Measurements from ENCODE around the gene DUSP28. TPM values are rescaled to one million over a fixed set of nuclear protein-coding genes. Genes with fewer than 3 reads are reported as not detected.

DUSP28 gene
- total and polyA plus RNA-seq, 2 of the 13 experiments (the other 11 are each of a cell fraction or from before 2014, with no cell fraction given) = 5.2 to 8.6 TPM

DNA sequence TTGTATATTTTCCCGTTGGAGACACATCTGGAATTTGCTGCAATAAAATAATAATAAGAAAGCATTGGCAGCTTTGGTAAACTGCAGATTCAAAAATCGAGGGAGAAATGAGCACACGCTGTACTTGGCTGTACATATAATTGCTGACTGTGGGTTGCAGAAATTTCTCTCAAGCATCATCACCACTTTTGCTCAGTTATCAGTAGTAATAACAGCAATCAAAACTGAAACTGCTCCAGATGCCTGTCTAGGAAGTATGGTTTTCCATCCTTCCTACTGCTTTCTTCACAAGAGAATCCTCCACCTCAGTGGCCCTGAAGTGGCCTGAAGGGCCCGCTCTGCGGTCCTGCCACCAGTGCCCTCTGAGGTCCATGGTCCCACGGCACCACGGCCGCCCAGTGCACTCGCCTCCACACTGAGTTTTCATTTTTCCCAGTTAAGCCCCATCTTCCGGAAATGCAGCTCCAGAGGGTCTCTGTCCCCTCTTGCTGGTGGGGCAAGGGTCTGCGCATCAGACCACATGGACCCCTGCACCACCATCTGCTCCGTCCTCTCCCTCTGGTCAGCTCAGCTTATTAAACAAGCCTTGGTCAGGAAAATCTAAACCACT lies 3.9 kb downstream of the DUSP28 start:
- CTCF ChIA-PET (ENCODE audit: low intra/inter-chr PET ratio, low total read pairs) = no interaction called here
- 94% methylated on average over 12 of the region's 12 CpGs for WGBS (ENCODE audit: low lambda C conversion rate)
- no peak for TF ChIP-seq ZNF468 (CRISPR knock-in tag; IDR thresholded peaks at IDR 0.05)
- 0 out of 4 replicates have a peak, but pooled peaks of 1 of the 2 experiments have one; percentile 17 for TF ChIP-seq POLR2A (IDR thresholded peaks at IDR 0.05; ENCODE audit: insufficient read depth in 1 of 2, low read depth in 2 of 2, low read length in 2 of 2)
- TF ChIP-seq, protein P1, sequence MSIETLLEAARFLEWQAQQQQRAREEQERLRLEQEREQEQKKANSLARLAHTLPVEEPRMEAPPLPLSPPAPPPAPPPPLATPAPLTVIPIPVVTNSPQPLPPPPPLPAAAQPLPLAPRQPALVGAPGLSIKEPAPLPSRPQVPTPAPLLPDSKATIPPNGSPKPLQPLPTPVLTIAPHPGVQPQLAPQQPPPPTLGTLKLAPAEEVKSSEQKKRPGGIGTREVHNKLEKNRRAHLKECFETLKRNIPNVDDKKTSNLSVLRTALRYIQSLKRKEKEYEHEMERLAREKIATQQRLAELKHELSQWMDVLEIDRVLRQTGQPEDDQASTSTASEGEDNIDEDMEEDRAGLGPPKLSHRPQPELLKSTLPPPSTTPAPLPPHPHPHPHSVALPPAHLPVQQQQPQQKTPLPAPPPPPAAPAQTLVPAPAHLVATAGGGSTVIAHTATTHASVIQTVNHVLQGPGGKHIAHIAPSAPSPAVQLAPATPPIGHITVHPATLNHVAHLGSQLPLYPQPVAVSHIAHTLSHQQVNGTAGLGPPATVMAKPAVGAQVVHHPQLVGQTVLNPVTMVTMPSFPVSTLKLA (IDR thresholded peaks at IDR 0.05) = 0 out of 2 replicates have a peak, but pooled peaks have one; percentile 4
- no peak for TF ChIP-seq JUND (CRISPR knock-in tag; IDR thresholded peaks at IDR 0.05)
- TF ChIP-seq SMAD3 (CRISPR knock-in tag; IDR thresholded peaks at IDR 0.05) = no peak
- peak; percentile 71 for TF ChIP-seq AGO2 (optimal IDR thresholded peaks at IDR 0.05; ENCODE audit: low read depth, low read length)
- TF ChIP-seq, protein P2, sequence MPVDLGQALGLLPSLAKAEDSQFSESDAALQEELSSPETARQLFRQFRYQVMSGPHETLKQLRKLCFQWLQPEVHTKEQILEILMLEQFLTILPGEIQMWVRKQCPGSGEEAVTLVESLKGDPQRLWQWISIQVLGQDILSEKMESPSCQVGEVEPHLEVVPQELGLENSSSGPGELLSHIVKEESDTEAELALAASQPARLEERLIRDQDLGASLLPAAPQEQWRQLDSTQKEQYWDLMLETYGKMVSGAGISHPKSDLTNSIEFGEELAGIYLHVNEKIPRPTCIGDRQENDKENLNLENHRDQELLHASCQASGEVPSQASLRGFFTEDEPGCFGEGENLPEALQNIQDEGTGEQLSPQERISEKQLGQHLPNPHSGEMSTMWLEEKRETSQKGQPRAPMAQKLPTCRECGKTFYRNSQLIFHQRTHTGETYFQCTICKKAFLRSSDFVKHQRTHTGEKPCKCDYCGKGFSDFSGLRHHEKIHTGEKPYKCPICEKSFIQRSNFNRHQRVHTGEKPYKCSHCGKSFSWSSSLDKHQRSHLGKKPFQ (CRISPR knock-in tag; IDR thresholded peaks at IDR 0.05; ENCODE audit: insufficient replicate concordance) = no peak
- no peak for TF ChIP-seq MXD1 (CRISPR knock-in tag; IDR thresholded peaks at IDR 0.05)
- DNase-seq (ENCODE audit: low spot score) = no peak
- no peak overlapping the region for H3K9ac ChIP-seq (ENCODE audit: insufficient read depth, low read depth, low read length)
- H3K9me3 ChIP-seq (ENCODE audit: low read length) = no peaks in the 10 kb centered on the region
- H3K4me1 ChIP-seq (ENCODE audit: insufficient read depth, low read length) = peaks cover 47% of the 10 kb centered on the region
- H2AFZ ChIP-seq (ENCODE audit: low read length) = no peak overlapping the region
- no peak overlapping the region for H3K27ac ChIP-seq (ENCODE audit: extremely low read length, insufficient read depth, low read length)
- H3K4me3 ChIP-seq (replicated peaks in 1 of 3; ENCODE audit: insufficient read depth in 1 of 3, low read depth in 2 of 3, low read length in 3 of 3) = no peak overlapping the region
- no peaks in the 10 kb centered on the region for H4K20me1 ChIP-seq (ENCODE audit: insufficient read depth, low read length)
- no peak overlapping the region for H3K4me2 ChIP-seq (ENCODE audit: low read depth, low read length)
- POLR2A ChIA-PET = interaction anchor here (0.9 to 7.2 kb wide), 7 partner anchors 16 to 310 kb away, joined by 3 to 149 read pairs (median 7); partner anchors contain the start of gene CAPN10
- H3K79me2 ChIP-seq (ENCODE audit: insufficient read depth, low read length) = peaks cover 24% of the 10 kb centered on the region
- in situ Hi-C loops (cut with HindIII; ENCODE audit: extremely low pct_ligation_motif_present, low pct_unique_long_range_greater_than_20kb) (loop anchor here (25.0 kb wide), 1 partner anchor 648 kb away; no protein-coding TSS in a partner anchor), intact Hi-C loops (cut with micrococcal nuclease; ENCODE audit: unreplicated experiment) (loop anchor here (5.0 kb wide), 1 partner anchor 268 kb away; no protein-coding TSS in a partner anchor)
- H3K36me3 ChIP-seq (replicated peaks in 1 of 2; ENCODE audit: control insufficient read depth in 1 of 2, insufficient read depth in 2 of 2, low read length in 2 of 2) = peaks cover 0 to 7% of the 10 kb centered on the region in 2 experiments; a peak in 3 of 5 replicates
- BruUV-seq (replicated peaks) = no TSS peak
- no peaks in the 10 kb centered on the region; a peak in 1 of 5 replicates for H3K27me3 ChIP-seq (ENCODE audit: control insufficient read depth in 1 of 2, insufficient read depth in 2 of 2, low read length in 2 of 2)
- FAIRE-seq = no peak
- no peak for ATAC-seq
